H1 (cell line): ENCODE results near the gene GPD1. TPM values are rescaled to one million over a fixed set of nuclear protein-coding genes. Genes with fewer than 3 reads are reported as not detected.

Source experiments
- ATF2 ChIP-seq: IDR thresholded peaks from 2 replicates; pipeline ENCODE4 v1.6.1; 2012; ENCODE audit warnings: low read length, inconsistent platforms
- CEBPB ChIP-seq: IDR thresholded peaks from 2 replicates; pipeline ENCODE4 v1.6.1; 2012; ENCODE audit warnings: low read depth, low read length
- CHD1 ChIP-seq: IDR thresholded peaks from 2 replicates; pipeline ENCODE4 v1.6.1; 2012; ENCODE audit warnings: low read depth, low read length, improper control_type of control experiment
- CHD7 ChIP-seq: fragments of 300-600 bp; sonication (generic); IDR thresholded peaks from 2 replicates; pipeline ENCODE4 v1.7.1; 2012; ENCODE audit warnings: low read length, moderate library complexity, mild to moderate bottlenecking, inconsistent platforms; ENCODE audit not compliant: insufficient replicate concordance
- CTBP2 ChIP-seq: IDR thresholded peaks from 2 replicates; pipeline ENCODE4 v1.7.0; 2011; ENCODE audit warnings: borderline replicate concordance, mild to moderate bottlenecking, moderate library complexity, mixed read lengths, low read length; ENCODE audit not compliant: insufficient read depth, insufficient read length
- EP300 ChIP-seq, 2 experiments: IDR thresholded peaks; 1 replicate in 1 of 2; 2 replicates in 1 of 2; pipeline ENCODE4 v1.6.1; 2011 to 2012; ENCODE audit warnings: low read depth in 2 of 2, low read length in 2 of 2, mild to moderate bottlenecking in 2 of 2, borderline replicate concordance in 1 of 2, inconsistent platforms in 1 of 2, moderate library complexity in 1 of 2
- JUND ChIP-seq: IDR thresholded peaks from 2 replicates; pipeline ENCODE4 v1.6.1; 2011; ENCODE audit warnings: mild to moderate bottlenecking, improper control_type of control experiment, low read length
- RAD21 ChIP-seq, 2 experiments: IDR thresholded peaks in 1 of 2; conservative IDR thresholded peaks in 1 of 2; 2 replicates each; pipeline ENCODE4 v1.6.1; 2011; ENCODE audit warnings: low read depth in 2 of 2, low read length in 2 of 2, improper control_type of control experiment in 1 of 2, inconsistent platforms in 1 of 2, mild to moderate bottlenecking in 1 of 2, moderate library complexity in 1 of 2
- TAF1 ChIP-seq: IDR thresholded peaks from 2 replicates; pipeline ENCODE4 v1.6.1; 2011; ENCODE audit warnings: mild to moderate bottlenecking, low read depth, low read length
- YY1 ChIP-seq: IDR thresholded peaks from 2 replicates; pipeline ENCODE4 v1.6.1; 2011; ENCODE audit warnings: low read depth, mild to moderate bottlenecking, low read length
- polyA plus RNA-seq, 7 experiments: library from polyadenylated mRNA; depleted of rRNA in 3 of 7; stranded (reverse) in 5 of 7; unstranded in 2 of 7; fragments of >200 nt in 5 of 7; fragments of 200-250 nt in 2 of 7; gene quantifications; 1 replicate in 5 of 7; 2 replicates in 1 of 7; 4 replicates in 1 of 7; pipeline versions ENCODE4 v1.2.1 to v1.2.3, GENCODE V29; 2011 to 2013; ENCODE audit warnings: missing spikeins in 2 of 7, mixed read lengths in 2 of 7
- total RNA-seq: library from RNA; stranded (reverse); fragmentation: NEBNext Ultra II Directional; extraction: Animal tissue kit (Norgen Biotek cat#: 25700); gene quantifications from 2 replicates; pipeline ENCODE4 v1.2.1, GENCODE V29; 2021

GPD1 gene
- total and polyA plus RNA-seq, 2 of the 8 experiments (the other 6 are each of a cell fraction or from before 2014, with no cell fraction given): 0.45 to 0.74 TPM

GRCh38 chr12:50119387-50119786 lies 15.6 kb downstream of the GPD1 start (continued):
- TF ChIP-seq CHD7 (no peak), JUND (no peak), CHD1 (no peak), TAF1 (no peak), CEBPB (no peak), RAD21 (IDR thresholded peaks at IDR 0.05 in 1 of 2, conservative IDR thresholded peaks at IDR 0.05 in 1 of 2; ENCODE audit: low read depth in 2 of 2, low read length in 2 of 2) (no peak), CTBP2 (no peak), YY1 (no peak), ATF2 (no peak), EP300 (IDR thresholded peaks at IDR 0.05; ENCODE audit: borderline replicate concordance in 1 of 2, low read depth in 2 of 2, low read length in 2 of 2) (no peak)
